OCI-LY7 (cell line): ENCODE data around the gene MLST8. TPM values are rescaled to one million over a fixed set of nuclear protein-coding genes. Genes with fewer than 3 reads are reported as not detected.

Experiments used
- BruUV-seq: library from RNA; stranded (reverse); fragments of 400-500 nt; replicated peaks from 2 replicates; lab custom pipeline; 2021; lab: Mats Ljungman, UMichigan
- CTCF ChIA-PET: fragments of 300-600 bp; sonication (Branson Sonifier 250); formaldehyde crosslinking; loops from one replicate; lab custom pipeline; 2022; ENCODE audit warnings: antibody characterized with exemption; ENCODE audit not compliant: unreplicated experiment; lab: Charles Lee
- POLR2A ChIA-PET: fragments of 300-600 bp; sonication (Branson Sonifier 250); formaldehyde crosslinking; loops from one replicate; lab custom pipeline; 2022; ENCODE audit warnings: antibody characterized with exemption; lab: Charles Lee
- DNase-seq: peaks from one replicate; pipeline ENCODE4 v3.0.0-alpha.2; 2015; ENCODE audit warnings: low spot score
- H2AFZ ChIP-seq: fragments of 200-600 bp; sonication (generic), shearing (Covaris generic); 2 replicates; pipeline ENCODE4 v1.6.1; 2014; ENCODE audit warnings: mild to moderate bottlenecking, antibody characterized with exemption, low read length, moderate library complexity
- H3K27ac ChIP-seq: fragments of 200-600 bp; sonication (generic); 2 replicates; pipeline ENCODE4 v1.5.1; 2014; ENCODE audit warnings: mixed run types, low read depth, mild to moderate bottlenecking, moderate library complexity, low read length, inconsistent platforms; ENCODE audit not compliant: poor library complexity, severe bottlenecking
- H3K36me3 ChIP-seq: fragments of 200-600 bp; sonication (generic); 2 replicates; pipeline ENCODE4 v1.6.1; 2014; ENCODE audit warnings: mild to moderate bottlenecking, antibody characterized with exemption, low read length, moderate library complexity, mixed read lengths; ENCODE audit not compliant: insufficient read depth
- H3K4me1 ChIP-seq: fragments of 200-600 bp; sonication (generic); 2 replicates; pipeline ENCODE4 v1.5.1; 2014; ENCODE audit warnings: mild to moderate bottlenecking, low read length; ENCODE audit not compliant: insufficient read depth, poor library complexity, severe bottlenecking
- H3K4me2 ChIP-seq: fragments of 200-600 bp; sonication (generic); 2 replicates; pipeline ENCODE4 v1.6.1; 2014; ENCODE audit warnings: mild to moderate bottlenecking, low read length
- H3K4me3 ChIP-seq: fragments of 200-600 bp; sonication (generic); 2 replicates; pipeline ENCODE4 v1.5.1; 2014; ENCODE audit warnings: mild to moderate bottlenecking, low read depth, low read length; ENCODE audit not compliant: poor library complexity, severe bottlenecking
- H3K79me2 ChIP-seq: fragments of 200-600 bp; sonication (generic); 2 replicates; pipeline ENCODE4 v1.6.1; 2016; ENCODE audit warnings: low read depth, mild to moderate bottlenecking, low read length, moderate library complexity, mixed read lengths; ENCODE audit not compliant: insufficient read depth
- H3K9me2 ChIP-seq: fragments of 200-600 bp; sonication (generic); 2 replicates; pipeline ENCODE4 v1.6.1; 2016; ENCODE audit warnings: mild to moderate bottlenecking, low read length, mixed read lengths; ENCODE audit not compliant: insufficient read depth
- H3K9me3 ChIP-seq: fragments of 200-600 bp; sonication (generic); 2 replicates; pipeline ENCODE4 v1.6.1; 2014; ENCODE audit warnings: mild to moderate bottlenecking, mixed run types, low read length, mixed read lengths
- H4K20me1 ChIP-seq: fragments of 200-600 bp; sonication (generic); 2 replicates; pipeline ENCODE4 v1.6.1; 2014; ENCODE audit warnings: mild to moderate bottlenecking, antibody characterized with exemption, low read length, moderate library complexity, mixed read lengths; ENCODE audit not compliant: insufficient read depth
- CTCF ChIP-seq: fragments of 200-600 bp; sonication (generic); conservative IDR thresholded peaks from 2 replicates; pipeline ENCODE4 v1.5.1; 2014; ENCODE audit warnings: mild to moderate bottlenecking, antibody characterized with exemption, low read length, moderate library complexity, mixed read lengths
- EZH2phosphoT487 ChIP-seq: fragments of 200-600 bp; sonication (generic); IDR thresholded peaks from 2 replicates; pipeline ENCODE4 v1.6.1; 2018; ENCODE audit warnings: low read depth, borderline replicate concordance, mild to moderate bottlenecking, mixed run types, antibody characterized with exemption, low read length, moderate library complexity, mixed read lengths
- intact Hi-C: fragments of 100-400 bp; cut with micrococcal nuclease; formaldehyde crosslinking; loops from one replicate; pipeline ENCODE4 v1.10.0; 2022; ENCODE audit not compliant: unreplicated experiment
- total RNA-seq, 2 experiments: library from RNA; depleted of rRNA in 1 of 2; stranded (reverse); fragments of >200 nt in 1 of 2; shearing (Covaris generic) in 1 of 2; gene quantifications; 2 replicates each; pipeline ENCODE4 v1.2.3, GENCODE V29; 2014 to 2022

Gene MLST8
- total RNA-seq, 2 experiments from 2014 or later: 65.4 to 71.3 TPM

GRCh38 chr16:2236337-2237101 lies 31.3 kb downstream of the MLST8 start, which contains the start of gene DNASE1L2:
DNASE1L2 (plus strand) TSS chr16:2236444; CDS start chr16:2236817, 373 bp downstream.
- H3K27ac ChIP-seq: no peak within 1 kb of the TSS
- intact Hi-C loops: no loop called here
- H3K79me2 ChIP-seq: no peaks in the 10 kb centered on the region
- no peak within 1 kb of the TSS for H2AFZ ChIP-seq
- no peaks in the 10 kb centered on the region for H3K4me1 ChIP-seq
- BruUV-seq: no TSS peak
- H4K20me1 ChIP-seq: no peaks in the 10 kb centered on the region
- H3K9me2 ChIP-seq: no peaks in the 10 kb centered on the region
- ChIA-PET CTCF (no interaction called here), POLR2A (no interaction called here)
- DNase-seq: no peak
- peaks cover 74% of the 10 kb centered on the region for H3K36me3 ChIP-seq
- TF ChIP-seq EZH2phosphoT487 (no peak), CTCF (no peak)
- H3K4me3 ChIP-seq: no peak within 1 kb of the TSS
- no peaks in the 10 kb centered on the region for H3K9me3 ChIP-seq
- H3K4me2 ChIP-seq: no peak within 1 kb of the TSS

- POLR2A ChIA-PET: no interaction called here
Measured at GRCh38 chr16:2237102-2237482, 31.8 kb downstream of the MLST8 start.

More at GRCh38 chr16:2237102-2237482, 31.8 kb downstream of the MLST8 start:
- H2AFZ ChIP-seq: no peak overlapping the region
- DNase-seq: no peak
- no peaks in the 10 kb centered on the region for H3K79me2 ChIP-seq
- H3K4me3 ChIP-seq: no peak overlapping the region
- H3K9me3 ChIP-seq: no peaks in the 10 kb centered on the region
- TF ChIP-seq EZH2phosphoT487: no peak
- no peak for TF ChIP-seq CTCF
- CTCF ChIA-PET: no interaction called here
- no peak overlapping the region for H3K27ac ChIP-seq
- no TSS peak for BruUV-seq
- intact Hi-C loops: no loop called here
- no peak overlapping the region for H3K4me2 ChIP-seq
- H3K36me3 ChIP-seq: peaks cover 76% of the 10 kb centered on the region
- no peaks in the 10 kb centered on the region for H3K9me2 ChIP-seq
- no peaks in the 10 kb centered on the region for H4K20me1 ChIP-seq
- H3K4me1 ChIP-seq: no peaks in the 10 kb centered on the region
